EL (cell line): ENCODE measurements around the gene TBPL1.

Experiments
- DNase-seq: peaks from one replicate; pipeline ENCODE4 v3.0.0-alpha.2; 2016

The TBPL1 gene

GRCh38 chr6:134010400-134010799 is 57.4 kb downstream of the TBPL1 start:
- DNase-seq: no peak

DNA sequence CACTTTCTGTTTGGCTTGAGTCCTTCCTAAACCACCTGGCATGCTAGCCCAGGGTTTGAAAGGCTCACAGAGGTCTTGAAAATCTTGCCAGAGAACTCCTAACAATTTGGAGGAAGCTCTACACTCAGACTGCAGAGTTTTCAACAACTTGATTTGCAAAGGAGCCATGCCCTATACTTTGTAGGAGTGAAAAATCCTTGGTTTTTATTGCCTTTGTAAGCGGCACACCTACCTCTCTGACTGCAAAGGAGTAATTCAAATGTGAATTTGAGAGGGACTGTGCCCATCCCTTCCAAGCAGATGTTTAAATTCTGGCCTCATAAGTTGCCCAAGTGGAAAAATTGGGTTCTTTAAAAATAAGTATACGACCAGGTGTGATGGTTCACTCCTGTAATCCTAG is 58.0 kb downstream of the TBPL1 start:
- DNase-seq: no peak

- DNase-seq: no peak
Observed at GRCh38 chr6:134014588-134015137, 61.6 kb downstream of the TBPL1 start.

DNA sequence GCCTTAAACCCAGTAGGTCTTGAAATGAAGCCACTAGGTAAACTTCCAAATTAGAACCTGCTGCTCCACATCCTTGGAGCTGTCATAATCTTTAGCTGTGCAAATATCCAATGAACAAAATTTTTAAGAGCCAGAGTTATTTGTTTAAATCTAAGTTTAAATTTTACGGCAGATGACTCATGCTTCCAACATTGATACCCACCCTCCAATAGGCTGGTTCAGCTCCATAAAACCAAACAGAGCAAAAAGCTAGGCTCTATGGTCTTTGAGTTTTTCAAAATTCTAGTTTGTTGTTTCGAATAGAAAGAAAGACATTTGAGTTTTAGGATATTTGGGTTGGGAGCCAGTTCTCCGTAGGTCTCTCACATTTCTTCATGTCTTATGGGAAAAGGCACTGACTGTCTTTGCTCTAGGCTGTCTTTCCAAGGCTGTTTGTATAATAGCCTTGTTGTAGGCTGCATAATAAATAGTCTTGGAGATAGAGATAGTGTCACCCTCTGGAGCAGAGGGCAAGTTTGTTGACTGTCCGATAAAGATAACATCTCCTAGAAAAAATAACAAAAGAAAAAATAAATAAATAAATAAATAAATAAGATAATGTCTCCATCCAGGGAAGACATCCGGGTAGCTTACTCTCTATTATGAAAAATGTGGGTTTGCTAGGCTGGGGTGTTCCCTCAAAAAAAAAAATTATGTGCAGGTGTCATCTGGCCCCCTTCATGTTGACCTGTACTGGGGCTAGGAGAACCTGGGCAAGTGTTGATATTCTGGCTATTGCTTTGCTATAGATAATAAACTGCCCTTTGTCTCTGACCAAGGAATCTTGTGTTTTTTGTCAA is 62.9 kb downstream of the TBPL1 start:
- DNase-seq: no peak

GRCh38 chr6:134016558-134016814 is 63.5 kb downstream of the TBPL1 start:
- DNase-seq: no peak

GRCh38 chr6:134020071-134020470 is 67.0 kb downstream of the TBPL1 start:
- DNase-seq: no peak

GRCh38 chr6:134020543-134020942 is 67.5 kb downstream of the TBPL1 start:
- no peak for DNase-seq

DNA sequence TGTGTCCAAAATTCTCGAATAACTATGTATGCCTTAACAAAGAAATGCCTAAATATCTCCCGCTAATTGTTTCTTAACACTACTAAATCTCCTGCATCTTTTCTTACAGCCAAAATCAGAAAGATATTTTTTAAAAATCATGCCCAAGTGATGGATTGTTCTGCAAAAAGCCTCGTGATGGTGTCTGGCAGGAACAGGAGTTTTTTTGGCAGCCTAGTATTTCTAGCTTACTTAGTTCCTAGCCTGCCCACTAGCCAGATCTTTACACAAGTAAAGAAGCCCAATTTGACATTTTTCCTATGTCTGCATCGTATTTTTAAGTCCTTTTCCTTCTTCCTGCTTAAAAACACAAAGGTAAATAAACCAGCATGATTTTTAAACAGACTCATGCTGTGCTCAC is 67.9 kb downstream of the TBPL1 start:
- no peak for DNase-seq

- no peak for DNase-seq
Observed at GRCh38 chr6:134021396-134022122, 68.5 kb downstream of the TBPL1 start.

GRCh38 chr6:134022650-134023049 is 69.6 kb downstream of the TBPL1 start:
- DNase-seq: no peak

GRCh38 chr6:134026597-134026996 is 73.6 kb downstream of the TBPL1 start:
- DNase-seq: peak; percentile 31

DNA sequence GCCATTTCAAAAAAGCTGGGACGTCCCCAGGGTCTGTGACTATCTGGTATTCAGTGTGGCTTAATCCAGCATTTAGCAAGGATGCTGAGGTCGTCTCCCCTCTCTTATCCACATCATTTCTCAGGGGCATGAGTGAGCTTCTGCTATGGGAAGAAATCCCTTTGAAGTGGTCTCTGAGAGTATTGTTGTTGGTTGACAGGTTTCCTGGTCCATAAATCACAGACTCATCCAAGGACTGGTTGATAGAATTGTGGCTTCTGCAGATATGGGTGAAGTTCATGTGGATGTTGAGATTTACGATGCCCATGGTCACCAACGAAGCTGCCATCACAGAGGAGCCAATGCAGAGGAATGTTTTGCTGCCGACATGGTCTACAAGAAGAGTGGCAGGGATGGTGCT is 75.4 kb downstream of the TBPL1 start:
- DNase-seq: no peak

DNA sequence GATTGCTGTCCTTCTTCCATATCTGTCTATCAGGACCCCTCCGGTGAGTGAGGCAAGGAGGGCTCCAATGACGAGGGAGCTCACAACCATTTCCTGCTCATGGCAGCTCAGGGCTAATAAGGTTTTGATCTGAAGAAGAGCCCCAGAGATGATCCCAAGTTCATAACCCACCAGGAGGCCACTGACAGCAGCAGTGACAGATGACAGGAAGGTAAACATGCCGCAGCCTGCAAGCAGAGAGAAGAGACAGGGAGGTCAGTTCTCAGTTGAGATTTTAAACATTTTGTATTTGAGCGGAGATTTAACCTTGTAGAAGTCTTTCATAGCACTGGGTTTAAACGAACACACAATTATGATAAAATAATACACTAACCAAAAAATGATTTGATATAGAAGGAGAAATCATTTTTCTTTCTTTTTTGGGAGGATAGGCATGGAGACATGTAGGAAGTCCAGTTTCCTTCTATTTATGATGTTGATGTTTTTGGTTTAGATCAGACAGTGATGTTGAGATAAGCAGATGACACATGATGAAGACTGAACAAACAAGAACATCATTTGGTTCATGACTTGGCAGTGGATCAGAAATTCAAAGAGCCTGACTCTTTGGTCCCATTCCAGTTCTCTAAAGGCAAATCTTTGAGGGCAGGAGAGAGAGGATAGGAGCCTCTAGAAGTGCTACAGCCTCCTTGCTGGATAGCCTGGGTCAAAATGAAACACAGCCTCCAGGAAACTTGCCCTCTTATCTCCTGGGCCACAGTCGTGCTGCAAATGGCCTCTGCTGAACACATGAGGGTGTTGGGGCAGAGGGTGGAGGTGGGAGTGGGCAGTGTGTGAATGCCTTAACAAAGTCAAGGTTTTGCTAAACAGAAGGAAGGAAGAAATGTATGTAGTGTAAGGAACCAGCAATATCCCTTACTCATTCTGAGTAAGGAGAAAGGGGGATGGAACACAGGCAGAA is 76.8 kb downstream of the TBPL1 start:
- peak; percentile 81 for DNase-seq

DNA sequence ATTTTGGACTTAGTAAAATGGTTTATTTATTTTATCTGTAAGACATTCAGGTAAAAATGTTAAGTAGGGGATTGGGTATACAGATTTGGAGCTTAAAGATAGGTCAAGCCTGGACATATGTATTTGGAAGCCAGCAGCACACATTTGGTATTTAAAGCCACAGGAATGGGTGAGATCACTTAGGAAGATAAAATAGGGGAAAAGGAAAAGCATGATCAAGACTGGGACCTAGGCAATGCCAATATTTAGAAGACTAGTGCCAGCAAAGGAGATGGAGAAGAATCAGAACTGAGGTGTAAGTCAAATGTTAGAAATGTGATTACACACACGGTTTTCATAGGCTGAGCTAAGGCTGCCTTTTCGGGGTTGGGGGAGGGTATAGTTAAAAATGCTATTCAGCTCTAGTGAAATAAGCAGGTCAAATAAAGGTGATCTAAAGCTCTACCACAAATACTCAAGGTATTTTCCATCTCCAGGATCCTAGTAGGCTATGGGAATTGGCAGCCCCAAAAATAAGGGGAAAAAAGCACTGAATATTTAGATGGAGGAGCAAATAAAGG is 78.8 kb downstream of the TBPL1 start:
- DNase-seq: peak; percentile 67

DNA sequence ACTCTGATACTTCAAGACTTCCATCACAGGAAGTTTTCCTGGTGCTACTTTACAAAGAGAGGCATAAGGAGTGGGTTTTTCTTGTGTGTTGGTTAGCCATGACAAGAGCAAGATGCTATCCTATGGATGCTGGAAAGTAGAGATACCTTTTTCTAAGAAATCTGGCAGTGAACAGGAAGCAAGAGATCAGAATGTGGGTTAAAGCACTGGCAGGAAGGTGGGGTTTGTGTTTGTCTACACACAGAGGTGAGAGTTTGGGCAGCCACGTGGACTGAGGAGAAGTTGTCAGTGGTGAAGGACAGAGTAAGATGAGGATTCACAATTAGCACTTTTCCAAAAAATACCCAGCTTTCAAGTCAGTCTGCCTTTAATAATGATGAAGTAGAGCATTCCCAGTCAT is 81.5 kb downstream of the TBPL1 start:
- no peak for DNase-seq

- DNase-seq: no peak
Observed at GRCh38 chr6:134034961-134035822, 82.2 kb downstream of the TBPL1 start.

- peak; percentile 36 for DNase-seq
Observed at GRCh38 chr6:134035823-134036296, 82.8 kb downstream of the TBPL1 start.

DNA sequence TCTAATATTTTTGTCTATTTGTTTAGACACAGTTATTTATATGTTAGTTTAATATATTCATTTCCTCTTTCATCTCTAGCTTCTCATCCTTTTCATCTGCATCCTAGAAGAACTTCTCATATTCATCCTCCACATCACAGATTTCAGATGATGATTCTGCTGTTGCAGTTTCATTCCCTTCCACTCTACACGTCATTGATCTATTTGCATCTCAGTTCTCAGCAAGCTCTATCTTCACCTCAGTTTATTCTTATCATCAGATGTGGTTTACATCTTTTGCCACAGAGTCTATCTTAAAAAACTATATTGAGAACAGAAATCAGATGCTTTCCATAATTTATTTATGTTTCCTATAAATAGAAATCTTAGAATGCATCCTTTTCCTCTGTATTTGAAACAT is 86.1 kb downstream of the TBPL1 start:
- no peak for DNase-seq
